GM19438 (cell line): ENCODE results near the gene AHI1.
"Not testable (repeated sequence)": the region's sequence is repeated elsewhere in the genome, so short reads cannot be mapped to it uniquely, and the experiment has no call there.

Source experiments
- ATAC-seq: cut with Tn5 transposase; IDR thresholded peaks from one replicate; pipeline ENCODE4 v1.9.1; 2021; ENCODE audit warnings: low read depth; ENCODE audit not compliant: unreplicated experiment

AHI1 gene

DNA sequence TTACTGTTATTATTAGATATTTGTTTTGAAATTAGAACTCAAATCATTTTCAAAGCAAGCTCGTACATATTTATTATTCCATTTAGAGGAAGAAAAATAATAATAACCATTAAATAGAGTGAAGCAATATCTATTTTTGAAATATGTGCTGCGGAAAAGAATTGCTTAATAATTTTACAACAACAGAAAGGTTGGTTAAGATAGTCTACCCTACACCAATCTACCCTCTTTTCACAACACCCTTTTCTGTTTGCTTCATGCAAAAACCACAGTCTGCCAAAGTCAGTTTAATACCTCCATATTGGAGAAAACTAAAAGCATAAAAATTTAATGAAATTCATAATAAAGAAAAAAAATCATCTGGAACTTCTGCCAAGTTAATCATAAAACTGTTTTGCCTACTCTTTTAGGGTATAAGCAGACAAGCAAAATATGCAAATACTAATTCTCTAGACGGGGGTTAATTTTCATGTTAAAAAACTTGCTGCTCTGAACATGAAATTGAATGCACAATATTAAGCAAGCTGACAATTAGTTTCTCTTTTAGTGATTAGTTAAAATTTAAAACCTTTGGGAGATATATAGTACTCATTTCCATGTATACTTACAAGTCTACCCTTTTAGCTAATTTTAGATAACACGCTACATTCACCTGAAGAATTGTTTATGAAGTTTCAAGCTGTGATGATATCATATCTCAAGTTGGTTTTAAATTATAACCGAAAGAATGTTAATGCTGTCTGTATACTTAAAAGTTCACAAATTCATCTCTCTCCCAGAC is 100.2 kb downstream of the AHI1 start:
- ATAC-seq = no peak

DNA sequence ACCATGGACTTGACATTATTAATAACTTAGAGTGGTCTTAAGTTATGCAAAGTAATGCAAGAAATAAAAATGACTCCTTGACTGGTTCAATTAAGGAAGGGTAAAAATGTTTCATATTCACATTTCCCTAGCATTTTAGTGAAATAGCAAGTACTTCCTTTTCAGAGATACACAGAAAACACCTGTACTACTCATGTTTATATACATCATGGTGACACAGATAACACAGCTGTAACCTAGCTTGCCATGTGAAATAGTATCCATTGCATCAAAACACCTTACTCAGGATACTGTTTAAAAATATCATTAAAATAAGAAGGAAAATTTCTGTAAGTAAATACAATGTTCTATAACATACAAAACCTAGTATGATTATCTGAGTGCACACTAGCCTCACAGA is 102.4 kb downstream of the AHI1 start:
- ATAC-seq = no peak

DNA sequence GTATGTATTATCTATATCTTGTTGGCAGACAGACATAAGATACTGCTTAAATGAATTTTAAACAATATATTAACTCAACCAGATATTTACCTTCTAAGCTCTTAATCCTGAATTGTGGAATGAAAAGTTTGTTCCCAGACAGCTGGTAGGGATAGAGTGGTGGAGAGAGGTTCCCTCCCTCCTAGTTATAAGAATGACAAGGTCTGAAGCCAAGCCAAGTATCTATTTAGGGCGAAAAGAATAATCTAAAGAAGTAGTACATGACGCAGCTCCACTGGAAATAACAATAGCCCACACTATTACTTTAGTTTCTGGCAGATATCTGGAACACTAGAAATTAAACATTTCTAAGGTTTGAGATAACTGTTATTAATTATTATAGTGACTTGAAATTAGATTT is 104.3 kb downstream of the AHI1 start:
- ATAC-seq = no peak

DNA sequence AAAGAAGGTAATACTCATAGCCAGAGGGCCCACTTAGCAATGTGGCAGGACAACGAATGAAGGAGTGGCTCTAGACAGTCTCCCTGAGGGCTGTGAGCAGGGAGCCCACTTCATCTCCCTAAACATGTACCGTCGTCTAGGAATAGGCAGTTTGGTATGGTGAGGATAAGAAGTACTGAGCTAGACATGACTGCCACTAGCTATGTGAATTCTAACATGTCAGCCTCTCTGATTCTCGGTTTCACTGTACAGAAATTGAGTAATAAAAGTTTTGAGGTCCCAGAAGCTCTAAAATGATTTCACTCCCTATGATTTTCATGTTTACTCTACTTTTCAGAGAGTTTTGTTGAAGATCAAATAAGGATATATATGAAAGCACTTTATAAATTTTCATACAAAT is 107.1 kb downstream of the AHI1 start:
- no peak for ATAC-seq

DNA sequence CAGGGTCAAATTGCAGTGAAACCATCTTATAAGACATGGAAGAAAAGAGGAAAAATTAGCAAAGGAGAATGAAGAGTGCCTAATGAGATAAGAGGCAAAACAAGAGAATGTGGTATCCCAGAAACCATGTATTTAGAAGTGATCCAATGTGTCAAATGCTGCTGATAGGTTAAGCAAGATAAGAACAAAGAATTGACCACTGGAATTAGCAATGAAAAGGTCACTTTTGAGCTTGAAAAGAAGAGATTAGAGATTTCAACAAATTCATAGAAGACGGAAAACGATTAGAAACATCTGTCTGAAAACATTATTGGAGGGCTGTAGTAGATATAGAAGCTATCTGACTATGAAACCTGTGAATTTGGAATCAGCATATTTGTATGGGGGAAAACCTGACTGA is 112.2 kb downstream of the AHI1 start:
- ATAC-seq = no peak

DNA sequence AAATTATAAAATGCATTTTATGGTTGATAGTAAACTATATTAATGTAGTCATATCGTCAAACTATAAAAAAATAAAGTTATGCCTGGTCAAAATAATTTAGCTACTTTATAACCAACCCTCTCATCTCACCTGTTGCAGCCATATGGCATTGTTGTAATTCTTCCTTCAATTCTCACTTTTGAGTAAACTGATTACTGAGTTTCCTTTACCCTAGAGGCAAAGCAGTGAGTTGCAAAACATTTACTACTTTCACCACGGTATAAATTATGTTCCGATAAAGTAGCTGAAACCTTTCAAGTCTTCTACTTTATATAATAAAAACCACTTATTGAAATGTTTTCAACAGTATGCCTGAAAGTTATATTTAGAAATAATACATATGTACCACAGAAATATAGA is 113.8 kb downstream of the AHI1 start:
- ATAC-seq = no peak

DNA sequence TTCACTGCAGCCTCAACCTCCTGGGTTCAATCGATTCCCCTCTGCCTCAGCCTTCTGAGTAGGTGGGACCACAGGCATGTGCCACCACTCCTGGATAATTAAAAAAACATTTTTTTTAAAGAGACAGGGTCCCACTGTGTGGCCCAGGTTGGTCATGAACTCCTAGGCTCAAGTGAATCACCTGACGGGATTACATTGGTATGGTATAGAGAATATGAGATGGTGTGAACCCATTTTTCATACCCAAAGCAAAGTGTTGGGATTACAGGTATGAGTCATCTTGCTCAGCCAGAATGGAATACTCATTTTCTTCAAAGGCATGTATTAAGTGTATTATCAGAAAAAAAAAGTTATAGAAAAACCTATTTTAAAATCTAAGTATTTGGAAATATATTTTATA is 114.2 kb downstream of the AHI1 start:
- no peak for ATAC-seq

DNA sequence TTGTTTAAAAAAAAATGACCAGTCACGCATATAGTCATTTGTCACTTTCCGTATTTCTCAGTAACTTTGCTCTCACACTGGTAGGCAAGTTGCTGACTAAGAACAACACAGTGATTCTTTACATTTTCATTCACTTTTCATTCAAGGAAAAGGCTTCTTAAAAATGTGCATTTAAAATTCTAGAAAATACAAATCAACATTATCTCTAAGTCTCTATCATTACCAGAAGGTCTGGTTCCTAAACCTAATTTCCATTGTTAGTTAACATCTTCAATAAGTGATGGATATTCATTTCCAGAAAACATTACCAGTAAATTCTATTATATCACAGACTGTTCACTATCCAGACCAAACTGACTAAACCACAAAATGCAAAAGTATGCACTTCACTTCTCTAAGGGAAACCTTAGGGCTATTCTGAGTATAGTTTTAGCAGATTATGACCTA is 115.3 kb downstream of the AHI1 start:
- ATAC-seq = peak; percentile 73

DNA sequence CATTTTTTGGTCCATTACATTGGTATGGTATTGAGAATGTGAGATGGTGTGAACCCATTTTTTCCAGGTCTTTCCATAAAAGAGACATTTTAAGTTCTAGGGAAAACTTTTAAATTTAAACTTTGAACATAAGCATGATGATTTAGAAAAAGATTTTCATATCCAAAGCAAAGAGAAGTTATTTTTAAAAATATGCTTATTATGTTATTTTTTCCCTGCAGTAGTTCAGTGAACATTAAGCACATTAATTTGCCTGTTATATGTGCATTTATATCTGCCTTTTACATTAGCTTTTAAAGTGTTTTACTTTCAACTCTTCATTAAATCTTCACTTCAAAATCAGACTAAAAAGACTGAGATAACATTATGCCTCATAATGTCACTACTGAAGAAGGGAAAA is 116.7 kb downstream of the AHI1 start:
- no peak for ATAC-seq

DNA sequence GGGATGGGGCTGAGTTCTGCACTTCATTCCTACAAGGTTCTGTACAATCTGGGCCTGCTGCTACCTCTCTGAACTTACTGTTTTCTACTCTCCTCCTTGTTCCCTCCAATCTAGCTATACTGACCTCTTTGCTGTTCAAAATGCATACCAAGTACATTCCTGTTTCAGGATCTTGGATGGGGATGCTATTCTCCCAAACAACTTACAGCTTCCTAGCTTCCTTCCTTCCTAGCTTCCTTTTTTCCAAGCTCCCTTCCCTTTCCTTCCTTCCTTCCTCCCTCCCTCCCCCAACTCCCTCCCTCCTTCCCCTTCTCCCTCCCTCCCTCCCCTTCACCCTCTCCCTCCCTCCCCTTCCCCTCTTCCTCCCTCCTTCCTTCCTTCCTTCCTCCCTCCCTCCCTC is 117.9 kb downstream of the AHI1 start:
- ATAC-seq = no peak

DNA sequence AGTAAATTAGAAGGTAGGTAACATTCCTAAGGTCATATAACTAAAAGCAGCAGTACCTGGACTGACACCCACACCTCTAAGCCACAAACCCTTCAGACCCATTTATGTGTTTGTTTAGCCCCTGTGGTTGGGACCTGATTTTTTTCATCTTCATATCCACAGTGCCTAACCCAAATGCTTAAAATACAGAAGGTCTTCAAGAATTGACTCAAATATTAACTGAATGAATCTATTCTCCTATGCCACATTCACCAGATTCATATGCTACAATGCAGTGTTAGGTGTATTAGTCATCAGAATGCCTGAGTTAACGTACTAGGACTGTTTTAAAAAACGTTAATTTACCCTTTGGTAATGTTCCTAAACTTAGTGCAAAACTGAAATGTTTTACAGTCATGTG is 124.8 kb downstream of the AHI1 start:
- ATAC-seq = no peak

DNA sequence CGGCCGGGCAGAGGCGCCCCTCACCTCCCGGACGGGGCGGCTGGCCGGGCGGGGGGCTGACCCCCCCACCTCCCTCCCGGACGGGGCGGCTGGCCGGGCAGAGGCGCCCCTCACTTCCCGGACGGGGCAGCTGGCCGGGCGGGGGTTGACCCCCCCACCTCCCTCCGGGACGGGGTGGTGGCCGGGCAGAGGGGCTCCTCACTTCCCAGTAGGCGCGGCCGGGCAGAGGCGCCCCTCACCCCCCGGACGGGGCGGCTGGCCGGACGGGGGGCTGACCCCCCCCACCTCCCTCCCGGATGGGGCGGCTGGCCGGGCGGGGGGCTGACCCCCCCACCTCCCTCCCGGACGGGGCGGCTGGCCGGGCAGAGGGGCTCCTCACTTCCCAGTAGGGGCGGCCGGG is 133.9 kb downstream of the AHI1 start:
- not testable (repeated sequence) for ATAC-seq

DNA sequence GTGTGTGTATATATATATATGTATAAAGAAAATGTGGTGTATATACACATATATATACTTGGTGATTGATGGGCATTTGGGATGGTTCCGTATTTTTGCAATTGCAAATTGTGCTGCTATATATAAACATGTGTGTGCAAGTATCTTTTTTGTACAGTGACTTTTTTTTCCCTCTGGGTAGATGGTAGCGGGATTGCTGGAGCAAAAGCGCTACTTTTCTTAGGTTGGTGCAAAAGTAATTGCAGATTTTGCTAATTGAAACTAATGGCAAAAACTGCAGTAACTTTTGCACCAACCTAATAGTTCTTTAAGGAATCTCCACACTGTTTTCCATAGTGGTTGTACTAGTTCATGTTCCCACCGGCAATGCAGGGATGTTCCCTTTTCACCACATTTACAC is 135.4 kb downstream of the AHI1 start:
- no peak for ATAC-seq

DNA sequence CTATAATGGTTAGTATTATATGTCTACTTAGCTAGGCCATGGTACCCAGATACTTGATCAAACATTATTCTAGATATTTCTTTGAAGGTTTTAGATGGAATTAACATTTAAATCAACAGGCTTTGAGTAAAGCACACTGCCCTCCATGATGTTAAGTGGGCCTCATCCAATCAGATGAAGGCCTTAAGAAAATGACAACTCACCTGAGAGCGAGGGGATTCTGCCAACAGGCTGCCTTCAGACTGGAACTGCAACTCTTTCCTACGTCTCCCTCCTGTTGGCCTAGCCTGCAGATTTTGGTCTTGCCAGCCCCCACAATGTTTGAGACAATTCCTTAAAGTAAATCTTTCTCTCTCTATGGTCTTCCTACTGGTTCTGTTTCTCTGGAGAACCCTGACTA is 137.3 kb downstream of the AHI1 start:
- ATAC-seq = no peak

DNA sequence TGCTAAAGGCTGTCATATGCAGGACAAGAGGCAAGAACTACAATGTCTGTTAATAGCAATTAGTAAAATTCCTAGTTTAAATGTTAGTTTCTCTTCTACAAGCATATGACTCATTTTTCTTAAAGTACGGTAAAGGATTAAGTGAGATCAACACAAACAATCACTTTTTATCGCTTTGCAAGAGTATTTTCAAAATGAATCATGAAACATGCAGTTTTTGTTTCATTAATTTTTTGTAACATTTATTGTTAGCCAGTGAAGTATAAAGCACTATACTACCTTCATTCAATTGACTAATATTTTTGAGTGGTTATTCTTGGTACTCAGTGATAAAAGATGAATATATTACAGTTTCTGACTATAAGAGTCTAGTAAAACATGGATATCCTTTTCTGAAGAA is 138.6 kb downstream of the AHI1 start:
- no peak for ATAC-seq

DNA sequence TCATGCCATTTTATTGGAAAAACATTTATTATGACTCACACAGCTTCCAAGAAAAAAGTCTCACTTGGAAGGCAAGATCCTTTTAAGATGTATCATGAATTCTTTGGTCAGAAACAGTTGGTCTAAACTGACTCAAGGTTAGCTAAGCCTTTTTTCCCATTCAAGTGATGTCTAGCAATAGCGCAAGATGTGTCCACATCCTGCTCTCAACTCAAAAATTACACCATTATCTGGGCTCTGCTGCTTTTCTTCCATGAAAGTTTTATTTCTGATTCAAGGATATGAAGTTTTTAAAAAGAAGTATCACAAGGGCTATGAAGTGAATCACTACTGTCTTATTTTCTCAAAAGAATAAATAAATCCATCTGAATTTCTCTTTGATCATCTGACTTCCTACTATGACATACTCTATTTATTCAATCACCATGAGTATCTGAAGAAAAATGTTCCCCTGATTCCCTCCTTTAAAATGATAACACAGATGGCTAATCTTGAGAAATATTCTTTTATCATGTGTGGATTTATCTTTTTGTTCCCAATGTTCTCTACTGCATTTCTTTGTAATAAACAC is 139.2 kb downstream of the AHI1 start:
- ATAC-seq = no peak

DNA sequence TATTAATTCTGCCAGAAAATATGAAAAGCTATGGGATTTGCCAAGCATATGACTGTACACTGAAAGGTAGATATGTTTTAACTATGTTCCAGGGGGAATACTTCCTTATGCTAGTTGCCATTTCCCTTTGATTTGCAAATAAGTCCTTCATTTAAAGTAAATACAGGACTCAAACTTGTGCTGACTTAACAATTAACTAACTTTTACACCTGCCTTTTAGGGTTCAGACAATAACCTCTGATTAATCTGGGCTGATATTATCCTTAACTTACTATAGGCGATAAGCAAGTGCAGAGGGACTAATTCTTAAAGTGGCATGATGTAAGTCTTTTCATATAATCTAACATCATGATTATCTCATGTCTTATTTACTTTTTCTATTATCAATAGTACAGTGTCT is 143.1 kb downstream of the AHI1 start:
- ATAC-seq = no peak

DNA sequence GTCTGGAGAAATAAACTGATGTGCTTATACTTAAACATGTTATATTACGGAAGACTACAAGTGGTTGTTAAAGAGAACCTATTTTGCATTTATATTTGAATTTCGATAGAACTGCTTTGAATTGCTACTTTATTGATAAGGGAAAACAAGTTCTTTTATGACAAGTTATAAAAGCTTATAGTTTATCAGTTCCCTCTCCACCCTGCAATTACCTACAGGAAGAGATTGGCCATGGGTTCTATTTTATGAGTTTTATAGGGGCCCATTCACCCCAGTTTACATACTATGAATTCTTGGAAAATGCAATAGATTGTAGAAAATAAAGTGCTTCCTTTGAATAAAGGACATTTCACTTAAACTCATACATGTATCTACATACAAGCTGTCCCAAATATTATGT is 144.4 kb downstream of the AHI1 start:
- ATAC-seq = no peak

DNA sequence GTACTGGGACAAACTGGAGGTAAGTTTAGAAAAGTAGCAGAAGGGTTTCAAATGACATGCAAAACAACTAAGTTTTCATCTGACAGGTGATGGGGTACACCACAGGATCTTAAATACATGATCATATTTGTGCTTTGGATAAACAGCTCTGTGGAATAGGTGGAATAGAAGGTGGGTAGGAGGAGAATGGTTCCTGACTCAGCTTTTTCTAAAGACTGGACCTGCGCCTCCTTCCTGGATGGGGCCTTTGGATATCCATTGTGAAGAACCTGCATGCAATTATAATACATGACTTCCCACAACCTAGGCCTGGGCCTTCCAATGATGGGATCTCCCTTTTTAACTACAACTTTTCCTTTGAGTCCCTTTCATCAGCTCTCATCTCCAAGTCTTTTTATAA is 145.9 kb downstream of the AHI1 start:
- no peak for ATAC-seq

DNA sequence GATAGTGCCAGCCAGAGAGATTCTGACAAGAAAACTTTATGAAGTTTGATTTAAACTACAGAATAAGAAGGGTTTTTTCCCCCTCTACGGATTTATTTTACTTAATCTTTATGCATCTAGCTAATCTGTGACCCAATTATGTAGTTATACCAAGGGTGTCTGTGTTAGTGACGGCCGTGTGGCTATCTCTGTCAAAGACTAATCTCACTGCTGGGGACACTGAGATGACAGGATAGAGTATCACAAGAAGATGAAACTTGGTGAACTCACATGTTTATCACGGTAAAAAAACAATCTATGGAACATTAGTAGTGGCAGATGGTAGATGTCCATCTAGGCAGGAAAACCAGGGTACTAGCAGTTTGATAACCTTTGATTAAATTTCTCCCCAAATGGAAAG is 149.7 kb downstream of the AHI1 start:
- no peak for ATAC-seq

DNA sequence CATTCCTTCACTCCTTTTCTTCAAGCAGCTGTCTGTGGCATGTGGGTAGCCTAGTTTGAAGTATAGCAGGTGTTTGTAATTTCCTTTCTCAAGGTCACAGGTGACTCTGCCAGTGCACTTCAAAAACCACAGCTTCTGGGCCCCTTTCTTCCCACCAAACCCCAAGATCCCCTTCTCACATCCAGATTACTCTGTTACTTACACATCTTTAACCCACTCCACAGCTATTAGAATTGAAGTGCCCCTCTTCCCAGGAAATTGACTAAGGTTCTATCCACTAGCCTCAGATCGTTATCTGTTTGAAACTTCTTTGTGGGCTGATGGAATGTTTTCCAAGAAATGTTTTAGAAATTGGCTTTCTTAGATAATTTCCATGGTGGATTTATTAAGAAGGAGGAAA is 150.8 kb downstream of the AHI1 start:
- ATAC-seq = no peak

DNA sequence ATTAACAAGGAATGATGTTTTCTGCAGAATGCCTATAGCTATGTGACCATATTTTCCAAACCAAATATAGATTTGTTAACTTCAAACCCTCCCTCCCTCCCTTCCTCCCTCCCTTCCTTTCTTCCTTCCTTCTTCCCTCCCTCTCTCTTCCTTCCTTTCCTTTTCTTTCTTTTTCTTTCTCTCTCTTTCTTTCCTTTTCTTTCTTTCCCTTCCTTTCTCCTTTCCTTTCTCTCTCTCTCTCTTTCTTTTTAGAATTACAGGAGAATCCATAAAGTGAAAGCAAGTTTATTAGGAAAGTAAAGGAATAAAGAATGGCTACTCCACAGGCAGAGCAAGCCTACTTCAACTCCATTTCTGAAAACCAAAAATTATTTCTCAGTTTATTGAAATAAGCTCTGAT is 153.0 kb downstream of the AHI1 start:
- no peak for ATAC-seq

DNA sequence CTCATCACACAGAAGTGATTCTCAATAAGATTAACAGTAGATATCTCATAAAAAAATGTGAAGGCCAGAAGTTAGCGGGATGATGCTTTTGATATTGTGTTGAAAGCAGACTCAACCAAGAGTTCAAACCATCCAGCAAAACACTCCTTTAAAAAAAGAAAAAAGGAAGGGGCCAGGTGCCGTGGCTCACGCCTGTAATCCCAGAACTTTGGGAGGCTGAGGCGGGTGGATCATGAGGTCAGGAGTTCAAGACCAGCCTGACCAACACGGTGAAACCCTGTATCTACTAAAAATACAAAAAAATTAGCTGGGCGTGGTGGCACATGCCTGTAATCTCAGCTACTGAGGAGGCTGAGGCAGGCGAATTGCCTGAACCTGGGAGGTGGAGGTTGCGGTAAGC is 157.6 kb downstream of the AHI1 start:
- not testable (repeated sequence) for ATAC-seq
